NCI-H2196 (cell line): Measurements from ENCODE around the gene YAF2.

ENCODE experiments used
- DNase-seq: peaks from one replicate; lab custom pipeline; 2025; ENCODE audit not compliant: unreplicated experiment; lab: John Stamatoyannopoulos, UW

The YAF2 gene, protein sequence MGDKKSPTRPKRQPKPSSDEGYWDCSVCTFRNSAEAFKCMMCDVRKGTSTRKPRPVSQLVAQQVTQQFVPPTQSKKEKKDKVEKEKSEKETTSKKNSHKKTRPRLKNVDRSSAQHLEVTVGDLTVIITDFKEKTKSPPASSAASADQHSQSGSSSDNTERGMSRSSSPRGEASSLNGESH

DNA sequence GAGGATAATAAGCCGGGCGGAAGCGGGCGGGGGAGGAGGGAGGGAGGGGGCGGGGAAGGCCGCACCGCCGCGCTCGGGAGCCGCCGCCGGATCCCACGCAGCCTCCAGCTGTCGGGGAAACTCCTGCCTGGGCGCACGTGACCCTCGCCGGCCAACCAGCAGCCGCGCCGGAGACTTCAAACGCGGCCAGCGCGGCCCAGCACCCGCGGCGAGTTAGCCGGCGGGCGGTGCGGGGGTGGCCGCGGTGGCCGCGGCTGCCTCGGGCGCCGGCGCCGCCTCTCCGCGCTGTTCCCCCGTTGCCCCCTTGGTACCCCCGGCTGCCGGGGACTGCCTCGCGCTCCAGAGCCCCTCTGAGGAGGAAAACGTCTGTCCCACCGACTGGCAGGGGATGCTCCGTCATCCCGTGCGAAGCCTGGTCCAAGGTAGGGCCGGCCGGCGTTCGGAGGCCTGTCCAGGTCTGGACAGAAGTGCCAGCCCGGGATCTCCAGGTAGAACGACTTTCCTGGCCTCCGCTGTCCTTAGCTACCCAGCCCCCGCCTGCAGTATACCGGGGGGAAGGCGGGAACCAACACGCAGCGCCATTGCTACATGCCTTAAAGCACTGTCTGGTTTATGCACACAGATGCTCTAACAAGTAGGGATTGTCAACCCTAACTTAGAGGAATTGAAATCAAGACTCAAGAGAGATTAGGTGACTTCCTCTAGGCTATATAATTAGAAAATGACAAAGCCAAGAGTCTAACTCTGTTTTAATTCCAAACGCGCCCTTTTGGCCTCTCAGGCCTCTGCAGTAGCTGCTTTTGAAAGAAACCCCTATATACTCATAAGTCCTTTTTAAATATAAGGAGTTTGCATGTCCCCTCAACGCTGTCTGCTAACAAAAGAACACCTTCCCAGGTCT lies at the start of gene YAF2:
YAF2 (minus strand) TSS at position 9 of the 901 bp plus-strand sequence. CDS start 68 bp downstream, outside the sequence.
- DNase-seq = peak; percentile 82

DNA sequence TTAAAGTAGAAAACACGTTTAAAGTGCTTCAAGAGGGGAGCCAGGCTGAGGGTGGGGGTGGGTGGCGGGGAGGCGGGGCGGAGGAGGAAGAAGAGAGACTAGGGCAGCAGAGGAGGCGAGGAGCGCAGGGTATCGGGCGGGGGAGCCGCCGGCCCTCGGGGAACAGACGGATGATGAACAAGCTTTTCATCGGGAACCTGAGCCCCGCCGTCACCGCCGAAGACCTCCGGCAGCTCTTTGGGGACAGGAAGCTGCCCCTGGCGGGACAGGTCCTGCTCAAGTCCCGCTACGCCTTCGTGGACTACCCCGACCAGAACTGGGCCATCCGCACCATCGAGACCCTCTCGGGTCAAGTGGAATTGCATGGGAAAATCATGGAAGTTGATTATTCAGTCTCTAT lies 48.7 kb upstream of the YAF2 start:
- no peak for DNase-seq

DNA sequence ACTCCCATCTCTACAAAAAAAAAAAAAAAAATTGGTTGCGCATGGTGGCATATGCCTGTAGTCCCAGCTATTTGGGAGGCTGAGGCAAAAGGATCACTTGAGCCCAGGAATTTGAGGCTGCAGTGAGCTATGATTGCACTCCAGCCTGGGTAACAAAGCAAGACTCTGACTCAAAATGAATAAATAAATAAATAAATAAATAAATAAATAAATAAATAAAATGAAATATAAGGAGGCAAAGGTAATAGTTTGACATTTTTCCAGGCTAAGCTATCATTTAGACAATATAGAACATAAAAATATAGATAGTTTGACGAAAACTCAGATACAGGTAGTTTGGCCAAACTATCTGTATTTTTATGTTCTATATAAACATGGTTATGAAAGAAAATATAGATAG lies 47.4 kb upstream of the YAF2 start:
- no peak for DNase-seq

DNA sequence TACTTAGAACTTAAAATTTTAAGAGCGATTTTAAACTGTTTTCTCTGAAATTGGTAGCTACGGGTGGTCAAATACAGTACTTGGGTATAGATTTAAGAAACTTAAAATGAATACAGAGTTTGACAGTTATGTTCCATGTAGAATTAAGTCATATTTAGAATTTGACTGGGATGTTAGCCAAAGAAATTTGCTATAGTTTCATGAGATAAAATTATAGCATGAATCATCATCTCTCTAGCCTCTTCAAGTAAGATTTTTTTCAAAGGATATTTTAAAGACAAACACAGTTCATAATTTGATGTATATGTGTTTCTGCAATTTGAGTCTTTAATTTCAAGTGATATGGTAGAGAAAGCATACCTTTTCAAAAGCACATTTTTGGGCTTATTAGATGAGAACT lies 46.8 kb upstream of the YAF2 start:
- DNase-seq = no peak

DNA sequence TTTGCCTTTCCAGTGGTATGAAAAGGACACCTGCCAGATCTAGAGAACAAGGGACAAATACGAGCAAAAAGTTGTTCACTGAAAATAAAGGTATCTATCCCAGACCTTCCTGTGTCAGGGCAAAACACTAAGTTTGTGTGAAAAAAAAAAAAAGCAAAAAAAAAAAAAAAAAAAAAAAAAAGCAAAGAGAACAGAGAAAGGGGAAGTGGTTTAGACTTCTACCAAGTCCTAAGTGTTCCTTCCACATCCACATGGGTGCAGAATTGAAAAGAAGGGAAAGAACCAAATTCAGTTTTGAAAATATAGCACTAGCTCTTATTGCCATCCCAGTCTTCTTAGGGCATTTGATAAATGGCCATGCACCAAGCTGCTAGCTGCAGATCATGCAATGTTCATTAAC lies 46.1 kb upstream of the YAF2 start:
- no peak for DNase-seq

DNA sequence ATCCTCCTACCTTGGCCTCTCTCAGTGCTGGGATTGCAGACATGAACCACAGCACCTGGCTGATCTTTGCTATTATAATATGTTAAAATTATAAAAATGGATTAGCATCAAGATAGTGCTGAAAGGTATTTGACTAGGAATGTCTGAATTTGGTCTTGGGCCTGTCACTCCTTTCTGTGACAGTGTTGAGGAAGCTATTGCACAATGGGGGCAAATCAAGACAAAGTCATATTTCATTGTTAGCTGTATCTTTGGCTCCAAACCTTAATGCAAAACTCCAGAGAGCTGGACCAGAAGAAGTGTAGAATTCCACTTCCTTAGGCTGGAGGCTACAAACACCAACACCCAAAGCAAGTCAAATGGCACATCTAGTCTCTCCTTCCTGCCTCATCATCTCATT lies 45.7 kb upstream of the YAF2 start:
- no peak for DNase-seq

DNA sequence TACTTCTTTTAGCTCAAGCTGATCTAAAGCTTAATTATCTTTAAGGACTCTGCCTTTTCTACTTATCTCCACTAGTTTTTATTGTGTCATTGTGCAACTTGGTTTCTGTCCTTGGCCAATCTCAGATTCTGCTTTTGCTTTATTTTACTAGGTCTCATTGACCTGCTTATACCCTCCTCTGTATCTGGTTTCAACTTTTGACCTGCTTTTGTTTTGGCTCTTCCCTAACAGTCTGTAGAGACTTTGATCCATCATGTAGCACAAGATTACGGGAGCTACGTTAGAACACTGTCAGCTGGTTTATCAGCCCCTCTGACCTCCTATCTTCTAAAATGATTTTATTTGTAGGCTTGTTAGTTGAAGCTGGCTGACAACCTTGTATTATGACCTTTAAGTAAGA lies 44.2 kb upstream of the YAF2 start:
- DNase-seq = no peak

DNA sequence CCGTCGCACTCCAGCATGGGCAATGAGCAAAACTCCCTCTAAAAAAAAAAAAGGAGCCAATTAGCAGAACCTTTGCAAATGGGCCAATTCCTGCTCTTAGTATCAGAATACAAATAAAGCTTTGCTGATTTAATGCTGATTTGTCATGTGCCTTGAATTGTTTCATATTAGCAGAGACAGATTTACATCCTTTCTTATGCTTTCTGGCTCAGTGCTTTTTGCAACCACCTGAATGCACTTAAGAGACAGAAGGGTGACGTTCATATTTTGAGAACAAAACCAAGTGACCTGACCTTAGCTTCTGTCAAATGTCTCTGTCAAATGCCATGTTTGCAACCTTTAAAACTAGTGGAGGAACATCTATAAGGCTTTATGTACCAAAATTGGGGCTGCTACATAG lies 43.8 kb upstream of the YAF2 start:
- DNase-seq = no peak

DNA sequence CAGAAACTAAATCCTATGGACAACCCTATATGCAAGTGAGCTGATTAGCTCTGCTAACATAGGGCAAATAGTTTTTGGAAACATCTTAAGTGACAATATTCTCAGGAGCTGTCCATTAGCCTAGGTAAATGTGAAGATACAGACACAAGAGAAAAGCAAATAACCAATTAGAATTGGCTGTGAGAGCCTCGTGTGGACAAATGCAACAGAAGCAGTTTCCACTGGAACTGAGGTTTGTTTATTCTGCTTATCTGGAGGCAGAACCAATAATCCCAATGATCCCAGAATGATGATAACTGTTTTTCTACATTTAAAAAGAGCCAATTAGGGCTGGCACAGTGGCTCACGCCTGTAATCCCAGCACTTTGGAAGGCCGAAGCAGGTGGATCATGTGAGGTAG lies 43.2 kb upstream of the YAF2 start:
- no peak for DNase-seq

DNA sequence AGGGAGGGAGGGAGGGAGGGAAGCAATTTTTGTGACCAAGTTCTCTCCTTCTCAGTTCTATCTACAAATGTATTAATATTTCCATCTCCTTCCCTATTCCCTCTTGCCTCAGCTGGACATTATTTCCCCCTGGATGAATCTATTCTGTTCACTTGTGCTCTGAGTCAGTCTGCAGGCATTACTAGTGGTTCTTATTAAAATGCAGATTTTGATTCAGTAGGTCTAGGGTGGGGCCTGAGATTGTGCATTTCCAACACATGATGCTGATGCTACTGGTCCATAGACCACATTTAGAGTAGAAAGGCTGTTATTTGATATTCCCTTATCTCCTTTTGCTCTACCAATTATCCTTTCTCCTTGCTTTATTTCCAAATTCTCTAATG lies 40.1 kb upstream of the YAF2 start:
- no peak for DNase-seq

DNA sequence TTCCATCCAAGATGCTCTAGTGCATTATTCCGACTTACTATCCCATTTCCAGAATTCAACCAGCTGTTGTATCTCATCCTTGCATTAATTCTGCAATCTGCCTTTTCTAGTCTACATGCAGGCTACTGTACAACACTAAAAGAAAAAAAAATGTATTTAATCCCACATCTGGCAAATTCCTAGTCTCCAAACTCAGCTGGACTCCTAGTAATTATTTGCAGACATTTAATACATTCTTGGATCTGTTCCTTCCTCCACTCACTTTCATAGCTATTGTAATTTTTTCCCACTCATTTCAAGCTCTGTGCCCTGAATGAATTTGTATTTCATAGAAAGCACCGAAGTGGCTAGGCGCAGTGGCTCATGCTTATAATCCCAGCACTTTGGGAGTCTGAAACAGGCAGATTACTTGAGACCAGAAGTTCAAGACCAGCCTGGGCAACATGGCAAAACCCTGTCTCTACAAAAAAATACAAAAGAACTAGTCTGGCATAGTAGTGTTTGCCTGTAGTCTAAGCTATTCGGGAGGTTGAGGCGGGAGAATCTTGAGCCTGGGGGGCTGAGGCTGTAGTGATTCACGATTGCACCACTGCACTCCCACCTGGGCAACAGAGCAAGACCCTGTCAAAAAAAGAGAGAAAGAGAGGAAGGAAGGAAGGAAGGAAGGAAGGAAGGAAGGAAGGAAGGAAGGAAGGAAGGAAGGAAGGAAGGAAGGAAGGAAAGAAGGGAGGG lies 39.5 kb upstream of the YAF2 start:
- DNase-seq = no peak

DNA sequence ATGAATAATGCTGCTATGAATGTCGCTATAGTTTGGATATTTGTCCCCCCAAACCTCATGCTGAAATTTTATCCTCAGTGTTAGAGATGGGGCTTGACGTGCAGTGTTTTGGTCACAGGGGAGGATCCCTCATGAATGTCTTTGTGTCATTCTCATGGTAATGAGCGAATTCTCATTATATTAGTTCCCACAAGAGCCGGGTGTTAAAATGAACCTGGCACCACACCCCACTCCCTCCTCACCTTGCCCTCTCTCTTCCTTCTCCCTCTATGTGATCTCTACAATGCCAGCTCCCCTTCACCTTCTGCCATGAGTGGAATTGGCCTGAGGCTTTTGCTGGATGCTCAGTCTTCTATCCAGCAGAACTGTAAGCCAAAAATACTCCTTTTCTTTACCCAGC lies 37.5 kb upstream of the YAF2 start:
- DNase-seq = no peak

DNA sequence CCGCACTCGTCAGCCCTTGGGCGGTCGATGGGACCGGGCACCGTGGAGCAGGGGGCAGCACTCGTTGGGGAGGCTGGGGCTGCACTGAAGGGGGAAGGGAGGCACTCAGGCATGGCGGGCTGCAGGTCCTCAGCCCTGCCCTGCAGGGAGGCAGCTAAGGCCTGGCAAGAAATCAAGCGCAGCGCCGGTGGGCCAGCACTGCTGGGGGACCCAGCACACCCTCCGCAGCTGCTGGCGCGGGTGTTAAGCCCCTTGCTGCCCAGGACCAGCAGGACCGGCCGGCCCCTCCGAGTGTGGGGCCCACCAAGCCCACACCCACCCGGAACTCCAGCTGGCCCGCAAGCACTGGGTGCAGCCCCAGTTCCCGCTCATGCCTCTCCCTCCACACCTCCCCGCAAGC lies 35.7 kb upstream of the YAF2 start:
- no peak for DNase-seq

DNA sequence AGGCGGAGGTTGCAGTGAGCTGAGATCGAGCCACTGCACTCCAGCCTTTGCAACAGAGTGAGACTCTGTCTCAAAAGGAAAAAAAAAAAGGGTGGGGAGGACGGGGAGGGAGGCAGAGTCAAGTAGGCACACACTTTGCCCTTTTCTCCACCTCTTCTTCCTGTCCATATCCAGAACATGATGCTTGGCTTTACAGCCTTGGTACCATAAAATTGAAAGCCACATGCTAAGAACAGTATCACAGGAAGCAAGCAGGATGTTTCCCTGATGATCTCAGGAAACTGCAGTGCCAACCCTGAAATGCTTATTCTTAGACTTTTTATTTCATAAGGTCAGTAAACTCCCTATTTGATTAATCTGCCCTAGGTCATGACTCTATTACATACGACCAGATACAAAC lies 32.5 kb upstream of the YAF2 start:
- DNase-seq = no peak

DNA sequence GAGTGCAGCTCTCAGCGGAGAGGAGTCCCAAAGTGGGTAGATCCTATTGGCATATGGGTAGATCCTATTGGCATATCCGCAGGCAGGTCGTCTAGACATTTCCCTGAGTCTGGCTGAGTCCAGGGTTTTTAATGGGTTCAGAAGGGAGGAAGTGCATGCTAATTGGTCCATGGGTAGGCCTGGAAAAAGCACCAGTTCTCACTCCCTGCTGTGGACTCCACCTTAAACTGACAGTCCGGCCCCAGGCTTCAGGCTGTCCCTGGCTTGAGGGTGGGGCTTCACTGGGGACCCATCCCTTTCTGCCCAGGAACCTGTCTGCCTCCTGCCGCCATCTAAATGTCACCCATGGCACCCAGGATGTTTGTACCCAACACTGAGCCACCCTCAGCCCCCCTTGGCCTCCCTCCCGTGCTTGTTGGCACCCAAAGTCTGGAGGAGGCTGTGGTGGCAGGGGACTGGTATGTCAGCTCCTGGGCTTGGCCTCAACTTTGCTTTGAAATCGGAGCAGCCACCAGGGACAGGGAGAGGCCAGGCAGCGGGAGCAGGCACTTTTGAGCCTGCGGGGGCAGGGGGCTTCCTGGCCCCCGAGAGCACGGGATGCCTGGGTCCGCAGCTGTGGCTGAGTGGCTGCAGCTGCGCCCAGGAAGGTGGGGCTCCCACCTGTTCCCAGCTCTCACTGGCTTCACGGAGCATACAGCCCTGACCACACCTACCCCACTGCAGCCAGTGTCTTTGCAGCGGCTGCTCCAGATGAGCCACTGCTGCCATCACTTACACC lies 29.6 kb upstream of the YAF2 start:
- no peak for DNase-seq

DNA sequence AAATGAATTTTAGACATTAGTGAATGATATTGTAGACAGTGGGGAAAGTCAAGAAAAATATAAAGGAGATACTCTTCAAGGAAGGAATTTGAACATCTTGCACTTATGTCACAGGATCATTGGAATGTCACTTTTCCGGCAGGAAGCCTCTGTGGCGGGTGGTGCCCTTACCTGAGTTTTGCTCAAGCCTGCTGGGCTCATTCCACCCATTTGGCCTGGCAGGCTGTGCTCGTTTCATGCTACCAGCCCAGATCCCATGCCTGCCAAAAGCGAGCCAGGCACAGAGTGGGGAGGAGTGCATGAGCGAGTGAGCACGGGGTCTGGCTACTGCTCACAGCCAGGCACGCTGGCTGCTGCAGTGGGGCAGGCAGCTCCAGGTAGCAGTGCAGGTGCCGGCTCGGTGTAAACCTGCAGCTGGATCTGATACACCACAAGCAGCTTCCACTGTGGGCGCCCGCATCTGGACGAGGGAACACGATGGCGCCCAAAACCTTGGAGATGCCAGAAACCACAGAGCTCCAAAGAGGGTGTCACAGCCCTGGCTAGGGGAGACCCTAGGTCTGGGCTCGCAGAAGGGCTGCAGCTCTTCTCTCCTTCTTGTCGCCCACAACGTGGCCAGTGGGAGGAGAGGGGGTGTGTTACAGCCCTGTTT lies 28.7 kb upstream of the YAF2 start:
- DNase-seq = no peak

DNA sequence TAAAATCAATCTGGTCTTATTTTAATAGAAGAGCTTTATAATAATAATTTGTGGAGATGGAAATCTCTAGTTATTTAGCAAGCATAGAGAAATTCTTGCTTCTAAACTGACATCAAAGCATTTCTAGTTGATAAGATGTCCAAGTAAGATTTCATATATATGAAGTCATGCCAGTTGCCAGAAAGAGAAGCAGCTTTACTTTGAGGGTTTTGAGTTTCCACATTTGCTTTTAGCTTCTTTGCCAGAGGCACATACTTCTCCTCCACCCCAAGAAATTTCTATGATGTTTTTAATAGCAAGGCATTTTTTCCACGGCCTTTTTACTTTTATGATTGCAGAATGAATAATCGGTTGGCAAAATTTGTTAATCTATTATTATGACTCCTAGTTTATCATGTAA lies 24.2 kb upstream of the YAF2 start:
- DNase-seq = no peak

DNA sequence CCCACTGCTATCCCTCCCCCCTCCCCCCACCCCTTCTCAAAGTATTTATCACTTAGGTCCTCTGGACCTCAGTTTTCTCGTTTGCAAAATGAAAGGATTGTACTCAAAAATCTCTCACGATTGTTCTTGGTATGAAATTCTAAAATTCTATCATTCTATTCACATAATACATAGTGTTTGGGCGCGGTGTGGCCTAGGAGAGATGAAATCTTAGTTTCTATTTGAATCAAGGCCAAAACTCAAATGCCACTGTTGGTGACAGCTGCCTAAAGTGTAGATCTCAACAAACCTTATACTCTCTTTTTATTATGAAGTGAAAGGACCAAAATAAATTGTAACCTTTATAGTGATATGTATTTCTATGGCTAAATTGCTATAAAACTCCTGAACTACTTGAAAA lies 23.7 kb upstream of the YAF2 start:
- DNase-seq = no peak

DNA sequence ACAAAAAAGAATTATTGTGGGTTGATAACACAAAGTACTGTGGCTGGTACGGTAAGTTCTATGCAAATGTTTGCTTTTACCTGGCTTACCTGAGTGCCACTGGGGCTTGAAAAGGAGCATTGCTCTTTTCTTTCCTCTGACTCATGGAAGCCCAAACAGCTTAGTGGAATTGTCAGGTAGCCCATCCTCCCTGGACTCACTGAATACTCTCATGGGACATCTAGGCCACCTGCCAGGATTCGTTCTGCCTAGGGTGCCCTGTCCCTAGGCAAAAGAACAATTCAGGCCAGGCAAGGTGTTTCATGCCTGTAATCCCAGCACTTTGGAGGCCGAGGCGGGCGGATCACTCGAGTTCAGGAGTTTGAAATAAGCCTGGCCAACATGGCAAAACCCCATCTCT lies 22.5 kb upstream of the YAF2 start:
- no peak for DNase-seq

DNA sequence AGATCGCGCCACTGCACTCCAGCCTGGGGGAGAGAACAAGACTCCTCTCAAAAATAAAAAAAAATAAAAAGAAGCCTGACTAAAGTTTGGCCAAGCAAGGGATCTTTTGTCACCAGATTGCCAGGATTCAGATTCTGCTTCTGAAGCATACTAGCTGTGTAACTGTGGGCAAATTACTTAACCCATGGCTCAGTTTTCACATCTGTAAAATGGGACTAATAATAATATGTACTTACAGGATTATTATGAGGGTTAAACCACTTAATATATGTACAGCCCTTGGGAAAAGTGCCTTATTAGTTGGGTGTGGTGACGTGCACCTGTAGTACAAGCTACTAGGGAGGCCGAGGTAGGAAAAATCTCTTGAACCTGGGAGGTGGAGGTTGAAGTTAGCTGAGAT lies 21.7 kb upstream of the YAF2 start:
- no peak for DNase-seq

DNA sequence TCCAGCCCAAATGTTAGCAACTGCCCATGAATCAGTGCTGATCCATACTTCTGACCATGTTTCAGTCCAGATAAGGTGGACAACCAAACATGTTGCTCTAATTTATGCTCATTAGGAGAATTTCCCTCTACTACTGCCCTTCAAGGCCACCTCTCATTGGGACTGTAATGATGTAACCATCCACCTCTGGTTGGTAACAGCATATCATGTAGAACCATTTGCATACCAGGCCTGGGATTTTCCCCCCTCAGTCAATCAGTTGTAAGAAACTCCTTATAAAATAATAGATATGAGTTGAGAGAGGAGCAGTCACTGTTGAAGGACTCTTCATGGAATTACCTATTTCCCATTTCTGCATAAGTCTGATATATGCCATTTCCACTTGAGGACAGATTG lies 17.8 kb upstream of the YAF2 start:
- no peak for DNase-seq
